Transverse colon (tissue), 4 donors: ENCODE data around the gene SLC26A5.

ENCODE experiments used
- EP300 ChIP-seq: sonication (generic); formaldehyde crosslinking; IDR thresholded peaks from one replicate; pipeline ENCODE4 v1.6.1; 2017; ENCODE audit warnings: antibody characterized with exemption, low read depth
- POLR2A ChIP-seq: fragments of 450-650 bp; IDR thresholded peaks from one replicate; pipeline ENCODE4 v1.6.1; 2016; ENCODE audit warnings: antibody characterized with exemption, mild to moderate bottlenecking, moderate library complexity
- POLR2AphosphoS5 ChIP-seq, 3 donors: sonication (generic); formaldehyde crosslinking; IDR thresholded peaks; one replicate each; pipeline ENCODE4 v1.6.1; 2016; ENCODE audit warnings: antibody characterized with exemption in 3 of 3
- TF ChIP-seq, protein P1 (sequence below), 5 experiments: fragments of 200-600 bp in 3 of 5; fragments of 450-650 bp in 2 of 5; sonication (generic) in 3 of 5; IDR thresholded peaks; 1 replicate in 2 of 5; 2 replicates in 3 of 5; pipeline ENCODE4 v1.5.1; 2016 to 2017; ENCODE audit warnings: antibody characterized with exemption in 5 of 5, inconsistent platforms in 3 of 5, mild to moderate bottlenecking in 2 of 5, moderate library complexity in 1 of 5

DNA sequence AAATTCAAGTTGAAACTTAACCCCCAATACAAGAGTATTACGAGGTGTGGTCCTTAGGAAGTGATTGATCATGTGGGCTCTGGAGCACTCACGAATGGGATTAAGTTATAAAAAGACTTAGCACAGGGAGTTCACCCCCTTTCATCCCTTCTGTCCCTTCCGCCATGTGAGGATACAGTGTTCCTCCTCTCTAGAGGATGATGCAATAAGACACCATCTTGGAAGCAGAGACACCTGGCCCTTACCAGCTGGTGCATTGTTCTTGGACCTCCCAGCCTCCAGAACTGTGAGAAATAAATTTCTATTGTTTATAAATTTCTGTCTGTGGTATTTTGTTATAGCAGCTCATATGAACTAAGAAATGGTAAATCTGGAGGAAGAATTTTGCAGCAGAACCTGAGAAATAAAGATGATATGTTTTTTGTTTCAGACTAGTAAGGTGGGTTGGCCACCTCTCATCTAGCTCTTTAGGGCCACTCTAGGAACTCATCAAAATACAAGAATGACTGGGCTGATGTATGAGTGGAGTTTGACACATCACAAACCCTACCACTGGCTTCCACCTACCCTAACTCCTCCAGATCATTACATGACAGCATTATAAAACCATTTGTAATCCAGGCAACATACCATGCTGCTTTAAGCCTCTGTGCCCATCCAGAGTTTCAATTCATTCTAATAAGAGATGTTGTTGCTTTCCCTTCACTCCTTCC, 22.4 kb downstream of the SLC26A5 start:
- TF ChIP-seq, protein P1, sequence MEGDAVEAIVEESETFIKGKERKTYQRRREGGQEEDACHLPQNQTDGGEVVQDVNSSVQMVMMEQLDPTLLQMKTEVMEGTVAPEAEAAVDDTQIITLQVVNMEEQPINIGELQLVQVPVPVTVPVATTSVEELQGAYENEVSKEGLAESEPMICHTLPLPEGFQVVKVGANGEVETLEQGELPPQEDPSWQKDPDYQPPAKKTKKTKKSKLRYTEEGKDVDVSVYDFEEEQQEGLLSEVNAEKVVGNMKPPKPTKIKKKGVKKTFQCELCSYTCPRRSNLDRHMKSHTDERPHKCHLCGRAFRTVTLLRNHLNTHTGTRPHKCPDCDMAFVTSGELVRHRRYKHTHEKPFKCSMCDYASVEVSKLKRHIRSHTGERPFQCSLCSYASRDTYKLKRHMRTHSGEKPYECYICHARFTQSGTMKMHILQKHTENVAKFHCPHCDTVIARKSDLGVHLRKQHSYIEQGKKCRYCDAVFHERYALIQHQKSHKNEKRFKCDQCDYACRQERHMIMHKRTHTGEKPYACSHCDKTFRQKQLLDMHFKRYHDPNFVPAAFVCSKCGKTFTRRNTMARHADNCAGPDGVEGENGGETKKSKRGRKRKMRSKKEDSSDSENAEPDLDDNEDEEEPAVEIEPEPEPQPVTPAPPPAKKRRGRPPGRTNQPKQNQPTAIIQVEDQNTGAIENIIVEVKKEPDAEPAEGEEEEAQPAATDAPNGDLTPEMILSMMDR (IDR thresholded peaks at IDR 0.05): no peak
- TF ChIP-seq POLR2AphosphoS5 (IDR thresholded peaks at IDR 0.05): no peak
- TF ChIP-seq POLR2A: no peak
- no peak for TF ChIP-seq EP300
